ENCODE data around the gene TEX261.
"Not testable (repeated sequence)": the region's sequence is repeated elsewhere in the genome, so short reads cannot be mapped to it uniquely, and the experiment has no call there.

TEX261 gene

DNA sequence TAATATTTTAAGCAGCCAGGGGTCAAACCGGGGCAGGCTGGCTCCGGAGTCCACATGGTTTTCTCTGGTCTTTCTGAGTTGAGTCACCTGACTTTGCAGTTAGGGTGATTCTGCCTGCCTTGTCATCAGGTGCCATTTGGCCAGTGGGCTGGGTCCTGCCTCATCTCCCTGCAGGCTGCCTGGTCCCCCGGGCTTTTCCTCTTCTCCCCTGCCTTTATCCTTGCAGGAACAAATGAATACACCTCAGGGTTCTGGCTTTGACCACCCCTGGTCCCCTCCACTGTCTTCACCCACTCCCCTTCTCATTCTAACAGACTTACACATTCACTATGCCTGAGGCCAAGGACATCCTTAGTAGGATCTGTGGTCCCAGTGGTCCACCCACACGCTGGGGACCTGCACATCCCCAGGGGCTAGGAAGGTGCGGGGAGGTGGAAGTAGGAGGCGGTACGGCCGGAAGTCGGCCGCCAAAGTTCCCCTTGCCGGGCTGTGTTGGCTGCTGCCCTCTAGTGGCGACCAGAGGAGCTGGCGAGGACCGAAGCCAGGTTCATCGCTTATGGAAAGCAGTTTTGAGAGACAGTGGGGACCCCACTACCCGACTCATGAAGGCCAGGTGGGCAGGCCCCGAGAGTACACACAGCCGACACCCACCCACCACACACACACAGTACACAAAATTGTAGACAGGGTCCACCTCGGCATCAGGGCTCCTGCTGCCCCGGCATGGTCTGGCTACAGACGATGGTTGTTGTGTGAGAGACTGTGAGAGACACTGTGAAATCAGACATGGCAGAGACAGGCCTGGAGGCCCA lies 6.3 kb upstream of the TEX261 start:
- DNase-seq (ENCODE audit: low read depth in 2 of 2): peak; percentile 72 to 75

DNA sequence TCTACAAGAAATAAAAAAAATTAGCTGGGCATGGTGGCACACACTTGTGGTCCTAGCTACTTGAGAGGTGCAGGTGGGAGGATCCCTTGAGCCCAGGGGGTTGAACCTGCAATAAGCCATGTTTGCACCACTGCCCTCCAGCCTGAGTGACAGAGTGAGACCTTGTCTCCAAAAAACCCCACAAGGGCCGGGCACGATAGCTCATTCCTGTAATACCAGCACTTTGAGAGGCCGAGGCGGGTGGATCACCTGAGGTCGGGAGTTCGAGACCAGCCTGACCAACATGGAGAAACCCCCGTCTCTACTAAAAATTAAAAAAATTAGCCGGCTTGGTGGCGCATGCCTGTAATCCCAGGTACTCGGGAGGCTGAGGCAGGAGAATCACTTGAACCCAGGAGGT lies 5.3 kb upstream of the TEX261 start:
- DNase-seq (ENCODE audit: low read depth in 2 of 2): not testable (repeated sequence)

DNA sequence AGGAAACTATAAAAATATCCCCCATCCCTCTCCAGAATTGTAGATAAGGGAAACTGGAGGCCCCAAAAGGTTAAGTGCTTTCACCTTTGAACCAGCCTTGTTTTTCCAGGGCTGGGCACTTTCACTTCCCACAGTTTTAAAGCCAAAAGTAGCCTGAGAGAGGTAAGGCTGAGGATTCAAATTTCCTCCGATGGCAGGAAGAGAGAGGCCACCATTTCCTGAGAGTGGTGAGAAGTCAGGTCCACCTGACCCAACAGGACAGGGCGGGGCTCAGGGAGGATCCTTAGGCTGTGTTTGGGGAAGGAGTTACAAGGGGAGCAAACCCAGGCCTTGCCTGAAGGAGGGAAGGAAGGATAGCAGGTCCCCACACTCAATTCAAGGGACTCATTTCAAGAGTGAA lies 4.7 kb upstream of the TEX261 start:
- no peak for DNase-seq (ENCODE audit: low read depth in 2 of 2)

DNA sequence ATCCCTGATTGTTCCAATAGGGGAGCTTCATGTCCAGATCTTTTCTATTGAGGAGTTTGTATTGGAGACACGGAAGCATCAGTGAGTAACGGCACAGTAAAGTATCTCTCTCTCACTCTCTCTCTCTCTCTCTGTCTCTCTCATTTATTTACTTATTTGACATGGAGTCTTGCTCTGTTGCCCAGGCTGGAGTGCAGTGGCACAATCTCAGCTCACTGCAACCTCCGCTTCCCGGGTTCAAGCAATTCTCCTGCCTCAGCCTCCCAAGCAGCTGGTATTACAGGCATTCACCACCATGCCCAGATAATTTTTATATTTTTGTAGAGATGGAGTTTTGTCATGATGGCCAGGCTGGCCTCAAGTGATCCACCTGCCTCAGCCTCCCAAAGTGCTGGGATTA lies 4.2 kb upstream of the TEX261 start:
- DNase-seq (ENCODE audit: low read depth in 2 of 2): not testable (repeated sequence)

DNA sequence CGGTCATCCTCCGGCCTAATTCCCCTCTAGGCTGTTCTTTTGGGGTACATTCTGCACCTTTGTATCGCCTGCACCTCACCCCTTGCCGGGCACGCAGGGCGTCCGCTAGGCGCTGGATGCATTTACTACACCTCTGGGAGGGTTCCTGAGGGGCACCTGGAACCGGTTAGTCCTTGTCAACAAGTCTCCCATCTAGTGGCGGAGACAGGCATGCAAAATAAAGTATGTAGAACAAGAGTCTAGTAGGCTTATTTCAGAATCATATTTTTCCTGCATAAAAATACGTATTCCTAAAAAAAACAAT lies 705 bp upstream of the TEX261 start:
- DNase-seq (ENCODE audit: low read depth in 2 of 2): peak in 1 of 2 donors; percentile 41

DNA sequence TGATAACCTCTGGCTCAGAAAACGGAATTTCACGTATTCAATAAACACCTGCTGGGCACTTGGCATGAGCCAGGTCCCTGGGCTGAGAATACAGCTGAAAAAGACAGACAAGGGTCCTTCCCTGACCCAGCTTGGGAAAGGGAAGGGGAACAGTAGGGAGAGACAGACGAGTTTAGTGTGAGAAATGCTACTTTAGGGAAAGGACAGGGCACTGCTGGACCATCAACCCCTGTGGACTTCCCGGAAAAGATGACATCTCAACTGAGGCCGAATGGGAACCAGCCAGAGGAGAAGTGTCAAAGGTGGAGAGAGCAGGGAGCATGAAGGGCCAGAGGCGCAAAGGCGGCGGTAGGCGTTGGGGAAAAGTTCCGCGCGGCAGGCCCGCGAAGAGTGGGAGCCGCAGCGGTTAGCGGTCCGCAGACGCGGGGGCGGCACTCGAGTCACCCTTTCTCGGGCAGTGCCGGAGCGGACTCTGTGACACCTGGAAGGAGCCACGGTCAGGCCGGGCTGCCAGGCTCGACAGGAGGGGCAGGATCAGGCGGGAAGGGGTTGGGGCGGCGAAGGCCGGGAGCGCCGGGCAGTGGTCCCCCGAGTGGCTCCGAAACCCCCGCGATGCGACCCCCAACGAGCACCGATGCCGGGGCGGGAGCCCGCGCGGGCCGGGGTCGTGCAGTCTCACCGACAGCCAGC lies 519 bp downstream of the TEX261 start:
- DNase-seq (ENCODE audit: low read depth in 2 of 2): peak in 1 of 2 donors; percentile 36

DNA sequence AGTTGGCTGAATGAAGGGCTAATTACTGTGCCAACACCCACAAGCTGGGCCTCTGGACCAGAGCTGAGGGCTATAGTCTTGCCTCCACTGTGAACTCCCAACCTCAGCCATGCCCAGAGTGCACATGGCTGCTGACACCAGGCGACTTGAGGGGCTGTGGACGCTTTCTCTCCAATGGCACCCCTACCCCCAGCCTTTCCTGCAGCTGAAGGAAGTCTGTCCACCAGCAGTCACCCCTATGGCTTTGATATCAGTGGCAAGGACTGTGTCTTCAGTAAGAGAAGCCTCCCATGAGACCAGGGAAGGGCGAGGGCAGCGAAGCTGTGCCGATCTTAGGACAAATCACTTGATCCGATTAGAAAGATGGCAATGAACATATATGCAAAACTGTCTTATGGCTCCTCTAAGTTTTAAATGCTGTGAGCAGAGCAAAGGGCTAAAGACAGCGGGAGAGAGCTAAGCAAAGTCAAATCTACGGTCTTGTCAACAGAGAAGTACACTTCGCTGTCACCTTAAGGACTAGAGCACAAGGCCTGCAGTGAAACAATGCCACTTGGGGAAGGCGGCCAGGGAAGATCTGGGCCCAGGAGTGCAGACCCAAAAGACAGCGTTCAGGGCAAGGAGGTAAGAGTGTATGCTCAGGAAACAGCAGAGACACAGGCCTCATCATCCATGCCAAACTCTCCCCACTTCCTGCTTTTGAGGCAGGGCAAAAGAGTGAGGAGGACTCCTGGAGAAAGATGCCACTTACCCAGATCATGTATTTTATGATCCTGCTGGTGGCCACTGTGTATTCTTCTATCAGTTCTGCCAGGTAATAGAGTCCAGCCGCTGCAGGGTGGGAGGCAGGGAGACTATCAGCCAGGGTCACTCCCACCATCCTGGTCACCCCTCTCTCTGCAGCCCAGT lies 1.5 kb downstream of the TEX261 start:
- DNase-seq (ENCODE audit: low read depth in 2 of 2): no peak

DNA sequence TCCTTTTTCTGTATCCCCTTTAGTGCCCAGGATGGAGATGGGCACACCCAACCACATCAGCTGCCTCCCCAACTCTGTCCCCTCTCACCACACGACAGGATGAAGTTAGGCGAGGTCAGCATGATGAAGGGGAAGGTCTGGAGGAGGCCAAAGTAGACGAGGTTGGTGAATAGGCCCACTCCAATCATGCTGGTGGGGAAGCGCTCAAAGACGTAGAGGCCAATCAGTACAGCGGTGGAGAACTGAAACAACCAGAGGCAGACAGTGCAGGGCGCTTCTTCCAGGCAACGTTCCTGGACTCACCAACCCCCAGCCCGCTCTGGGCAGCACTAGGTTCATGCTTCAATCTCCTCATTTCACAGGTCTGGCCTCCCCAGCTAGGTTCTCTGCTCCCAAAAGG lies 2.9 kb downstream of the TEX261 start:
- DNase-seq (ENCODE audit: low read depth in 2 of 2): no peak

DNA sequence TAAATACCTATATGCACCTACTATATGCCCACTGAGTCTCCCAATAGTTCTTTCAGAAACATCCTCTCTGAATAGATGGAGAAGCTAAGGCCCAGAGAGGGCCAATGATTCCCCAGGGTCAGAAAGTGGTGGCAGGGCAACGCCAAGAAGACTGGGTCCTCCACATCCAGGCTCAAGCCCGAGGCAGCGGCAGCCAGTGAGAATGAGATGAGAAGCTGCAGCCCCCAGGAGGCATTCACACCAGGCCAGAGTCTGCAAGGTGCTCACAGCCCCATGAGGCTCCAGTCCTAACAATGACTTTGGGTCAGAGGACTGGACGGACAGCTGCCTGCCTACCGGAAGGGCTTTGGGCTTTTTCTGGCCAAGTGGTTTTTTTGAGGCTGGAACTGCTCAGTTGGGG lies 3.5 kb downstream of the TEX261 start:
- DNase-seq (ENCODE audit: low read depth in 2 of 2): no peak

DNA sequence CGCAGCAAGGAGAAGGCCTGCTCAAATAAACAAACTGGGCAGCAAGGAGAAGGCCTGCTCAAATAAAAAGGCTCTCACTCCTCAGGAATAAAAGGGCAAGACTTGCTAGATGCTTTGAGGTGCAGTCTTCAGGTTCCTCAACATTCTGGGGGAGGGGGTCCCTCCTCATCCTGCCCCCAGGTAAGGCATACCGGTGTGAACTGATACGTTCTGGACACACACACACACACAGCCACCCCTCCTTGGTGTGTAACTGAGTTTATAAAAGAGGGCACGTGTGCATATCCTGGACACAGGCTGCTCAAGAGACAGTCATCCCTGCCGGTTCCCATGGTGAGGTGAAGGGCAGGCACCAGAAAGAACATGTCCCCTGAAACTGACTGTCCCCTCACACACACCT lies 4.5 kb downstream of the TEX261 start:
- no peak for DNase-seq (ENCODE audit: low read depth in 2 of 2)

DNA sequence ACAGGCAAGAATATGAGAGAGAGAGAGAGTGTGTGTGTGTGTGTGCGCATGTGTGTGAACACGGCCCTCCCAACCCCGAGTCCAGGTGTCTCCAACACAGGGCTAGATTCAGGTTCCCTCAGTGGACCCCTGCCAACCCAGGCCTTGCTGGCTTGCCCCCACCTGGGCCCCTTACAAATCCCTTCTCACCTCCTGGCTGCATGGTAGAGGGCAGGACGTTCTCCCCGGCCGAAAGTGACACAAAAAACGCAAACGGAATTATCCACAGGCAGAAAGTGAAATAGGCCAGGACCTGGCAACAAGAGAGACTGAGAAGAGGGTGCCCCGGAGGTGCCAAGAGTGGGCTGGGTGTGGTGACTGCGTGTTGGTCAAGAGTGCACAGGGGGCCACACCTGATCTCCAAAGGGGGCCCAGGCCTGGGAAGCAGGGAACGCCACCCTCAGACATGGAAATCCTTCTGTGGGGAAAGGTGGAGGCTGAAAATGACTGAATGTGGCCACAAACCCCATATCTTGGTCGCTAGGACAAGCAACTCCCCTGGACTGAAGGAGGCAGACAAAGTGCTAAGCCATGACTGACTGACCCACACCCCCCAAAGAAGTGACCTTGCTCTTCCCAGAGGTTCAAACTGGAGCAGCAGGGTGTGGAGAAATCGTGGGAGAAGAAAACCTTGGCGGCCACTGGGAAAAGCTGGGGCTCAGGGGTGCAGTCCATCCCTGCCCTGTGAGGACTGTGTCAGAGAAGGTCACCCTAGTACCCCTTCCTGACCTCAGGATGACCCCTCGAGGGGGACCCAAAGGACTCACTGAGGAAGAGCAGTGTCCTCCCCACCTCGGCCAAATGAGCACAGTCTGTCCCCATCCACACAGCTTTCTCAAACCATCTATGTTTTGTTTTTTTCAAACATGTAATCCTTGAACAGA lies 5.7 kb downstream of the TEX261 start:
- no peak for DNase-seq (ENCODE audit: low read depth in 2 of 2)

DNA sequence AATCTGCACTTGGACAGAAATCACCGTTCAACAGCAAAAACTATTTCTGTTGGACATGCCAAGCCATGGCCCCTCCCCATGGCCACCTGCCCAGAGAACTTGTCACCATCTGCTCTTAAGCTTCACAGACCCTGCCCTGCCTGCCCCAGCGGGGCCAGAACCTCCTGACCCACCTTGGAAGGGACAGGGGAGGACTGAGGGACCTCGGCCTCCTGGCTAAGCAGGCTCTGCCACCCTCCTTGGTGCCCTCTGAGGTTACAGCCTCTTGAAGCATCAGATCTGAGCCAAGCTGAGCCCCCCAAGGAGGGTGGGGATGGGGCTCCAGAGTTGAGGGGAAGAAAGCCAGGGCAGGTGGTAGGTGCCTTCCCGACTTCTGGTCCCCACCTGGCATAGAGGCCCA lies 6.5 kb downstream of the TEX261 start:
- DNase-seq (ENCODE audit: low read depth in 2 of 2): no peak

DNA sequence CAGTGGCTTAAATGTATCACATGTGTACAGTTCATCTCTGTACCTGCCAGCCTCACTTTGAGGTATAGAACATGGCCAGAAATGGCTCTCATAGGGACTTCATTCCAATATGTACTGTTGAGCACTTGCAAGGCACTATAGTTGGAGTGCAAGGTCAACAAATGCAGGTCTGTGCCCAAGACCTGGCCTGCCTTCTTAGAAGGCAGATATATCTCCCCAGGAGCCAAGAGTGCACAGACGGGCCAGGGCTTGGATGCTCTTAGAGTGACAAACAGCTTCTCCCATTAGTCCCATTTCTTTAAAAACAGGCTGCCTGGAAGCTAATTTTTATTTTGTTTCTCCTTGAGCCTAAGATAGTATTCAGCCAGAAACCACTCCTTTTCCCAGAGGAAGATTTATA lies 7.3 kb downstream of the TEX261 start:
- DNase-seq (ENCODE audit: low read depth in 2 of 2): no peak

DNA sequence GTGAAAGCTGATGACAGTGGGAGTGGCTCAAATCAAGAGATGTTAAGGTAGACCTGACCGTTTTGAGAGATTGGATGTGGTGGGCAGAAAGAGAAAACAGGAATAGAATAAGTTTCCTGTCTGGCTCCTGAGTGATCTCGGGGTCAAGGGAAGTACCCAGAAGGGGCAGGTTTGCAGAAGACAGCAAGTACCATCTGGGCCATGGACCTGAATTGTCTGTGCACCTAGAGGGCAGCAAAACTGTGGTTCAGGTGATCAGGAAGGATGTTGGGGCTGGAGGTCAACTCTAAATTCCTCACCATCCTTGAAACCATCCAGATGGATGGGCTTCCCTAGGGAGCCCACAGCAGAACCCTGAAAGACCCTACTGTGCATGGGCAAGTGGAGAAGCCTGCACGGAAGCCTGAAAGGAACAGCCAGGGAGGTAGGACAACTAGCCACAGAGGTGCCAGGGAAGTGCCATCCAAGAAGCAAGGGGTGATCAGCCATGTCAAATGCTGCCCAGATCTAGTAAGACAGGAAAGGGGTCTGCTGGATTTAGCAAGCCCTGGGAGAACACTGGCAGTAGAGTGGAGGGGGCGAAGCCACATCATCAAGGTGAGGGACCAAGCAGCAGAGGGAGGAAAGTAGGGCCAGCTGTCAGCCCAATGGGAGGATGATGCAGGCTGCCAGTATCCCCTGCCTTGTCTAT lies 8.0 kb downstream of the TEX261 start:
- no peak for DNase-seq (ENCODE audit: low read depth in 2 of 2)

DNA sequence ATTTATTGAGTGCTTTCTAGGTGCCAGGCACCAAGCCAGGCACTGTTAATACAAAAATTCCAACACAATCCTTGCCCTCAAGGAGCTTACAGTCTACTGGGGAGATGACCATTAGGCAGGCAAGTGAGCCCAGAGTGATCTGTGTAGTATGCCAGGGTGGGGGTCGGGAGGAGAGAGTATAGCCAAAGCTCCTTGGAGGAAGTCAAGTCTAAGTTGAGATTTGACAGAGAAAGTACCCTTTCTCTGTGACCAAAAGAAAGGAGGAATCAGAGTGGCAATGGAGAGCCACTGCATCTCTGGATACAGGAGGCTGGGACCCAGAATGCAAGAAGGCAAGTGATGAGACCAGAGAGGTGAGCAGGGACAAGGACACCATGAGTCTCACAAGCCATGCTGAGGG lies 8.7 kb downstream of the TEX261 start:
- no peak for DNase-seq (ENCODE audit: low read depth in 2 of 2)

DNA sequence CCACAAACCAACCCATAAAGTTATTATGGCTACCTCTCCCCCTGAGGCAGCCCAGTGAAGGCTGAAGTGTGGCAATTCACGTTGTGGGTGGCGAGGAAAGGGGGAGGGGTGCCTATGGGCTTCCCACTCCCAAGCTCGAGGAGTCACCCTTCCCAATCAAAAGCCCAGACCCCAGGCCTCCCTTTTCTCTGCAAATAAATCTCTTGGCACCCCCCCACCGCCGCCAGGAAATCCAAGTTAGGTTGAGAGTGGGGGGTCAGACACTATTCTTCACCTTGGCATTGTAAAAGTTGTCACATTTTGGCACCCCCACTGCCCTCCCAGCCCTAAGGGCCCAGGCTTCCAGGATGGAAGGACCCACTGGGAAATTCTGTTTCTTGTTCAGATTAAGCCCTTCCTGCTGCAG lies 9.4 kb downstream of the TEX261 start:
- no peak for DNase-seq (ENCODE audit: low read depth in 2 of 2)

DNA sequence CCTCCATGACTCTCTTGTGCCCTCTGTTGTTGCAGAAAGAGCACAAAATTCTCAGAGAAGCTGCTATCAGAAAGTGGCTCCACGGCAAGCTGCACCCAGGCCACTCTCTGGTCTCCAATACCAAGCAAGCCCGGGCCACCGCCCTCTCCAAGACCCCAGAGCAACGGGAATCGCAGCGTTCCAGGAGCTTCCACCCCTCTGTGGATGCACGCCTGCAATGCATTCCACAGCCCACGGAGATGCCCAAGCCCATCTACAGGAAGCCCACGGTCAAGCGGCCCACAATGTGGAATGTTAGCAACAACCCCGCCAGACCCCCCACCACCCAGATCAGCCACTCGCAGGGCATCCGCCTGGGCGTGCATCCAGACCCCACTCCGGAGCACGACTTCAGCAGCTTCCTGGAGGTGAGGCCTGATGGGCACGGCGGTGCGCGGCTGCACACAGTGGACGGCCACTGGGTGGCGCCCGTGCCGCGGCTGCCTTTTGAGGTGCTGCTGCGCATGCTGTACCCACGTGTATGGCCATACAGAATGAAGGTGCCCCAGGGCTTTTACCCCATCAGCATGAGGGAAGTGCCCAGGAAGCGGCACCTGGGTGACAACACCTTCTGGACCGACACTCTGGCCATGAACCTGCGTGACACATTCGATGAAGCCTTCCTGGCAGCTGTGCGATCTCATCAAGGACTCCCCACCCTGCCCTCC lies 9.9 kb downstream of the TEX261 start:
- DNase-seq (ENCODE audit: low read depth in 2 of 2): peak; percentile 69 to 76

DNA sequence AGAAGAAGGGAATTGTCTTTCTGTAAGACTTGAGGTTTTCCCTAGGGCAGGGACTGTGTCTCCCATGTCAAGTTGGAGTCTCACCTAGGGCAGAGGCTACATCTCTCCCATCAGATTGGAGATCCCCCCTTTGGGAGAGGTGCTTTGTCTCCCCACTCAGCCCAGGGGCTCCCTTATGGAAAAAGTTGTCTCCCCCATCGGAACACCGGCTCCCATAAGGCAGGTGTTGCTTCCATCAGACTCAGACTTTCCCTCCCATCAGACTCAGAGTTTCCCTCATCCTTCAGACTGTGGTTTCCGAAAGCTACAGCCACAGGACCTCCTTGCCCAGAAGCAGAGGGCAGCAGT lies 10.5 kb downstream of the TEX261 start:
- no peak for DNase-seq (ENCODE audit: low read depth in 2 of 2)

DNA sequence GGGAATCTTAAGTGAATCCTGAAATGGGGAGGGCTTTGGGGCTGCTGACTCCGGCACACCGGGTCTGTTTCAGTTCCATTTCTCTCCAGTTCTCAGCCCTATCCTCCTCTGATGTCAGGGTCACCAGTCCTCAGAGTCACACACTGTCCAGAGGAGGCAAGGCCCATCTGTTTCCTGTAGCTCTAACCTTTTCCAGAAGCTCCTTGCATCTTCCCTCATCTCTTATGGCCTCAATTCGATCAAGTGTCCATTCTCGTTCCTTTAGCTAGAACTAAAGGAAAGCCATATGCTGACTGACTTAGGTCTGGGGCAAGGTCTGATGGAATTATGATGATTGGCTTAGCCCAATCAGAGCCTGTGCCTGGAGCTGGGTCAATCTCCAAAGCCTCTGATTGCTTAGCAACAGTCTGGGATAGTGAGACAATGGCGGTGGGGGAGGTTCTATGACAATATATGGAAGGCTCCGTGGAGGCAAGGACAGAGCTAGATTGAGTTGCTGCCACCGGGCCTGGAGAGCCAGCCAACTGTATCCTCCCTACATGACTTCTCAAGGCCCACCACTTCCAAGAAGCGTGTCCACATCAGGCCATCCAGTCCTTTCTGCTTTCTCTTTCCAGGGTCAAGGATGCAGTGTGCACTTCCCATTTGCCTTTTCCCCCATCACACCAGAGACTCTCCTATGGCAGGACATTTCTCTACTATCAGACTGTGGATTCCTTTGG lies 11.0 kb downstream of the TEX261 start:
- DNase-seq (ENCODE audit: low read depth in 2 of 2): no peak

DNA sequence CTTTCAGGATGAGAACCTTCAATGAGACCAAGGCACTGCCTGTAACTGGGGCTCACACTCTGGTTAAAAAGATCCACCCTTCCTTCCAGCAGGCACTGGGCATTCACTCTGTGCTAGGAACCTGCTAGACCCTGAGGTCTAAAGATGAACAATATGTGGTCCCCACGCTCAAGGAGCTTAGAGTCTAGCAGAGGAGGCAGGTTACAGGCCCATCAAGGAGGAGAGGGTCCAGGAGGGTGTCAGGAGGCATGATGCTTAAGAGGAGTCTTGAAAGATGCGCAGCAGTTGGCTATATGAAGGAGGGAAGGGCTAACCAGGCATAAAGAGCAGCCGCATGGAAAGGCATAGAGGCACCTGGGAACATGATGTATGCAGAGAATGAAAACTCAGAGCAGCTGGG lies 11.7 kb downstream of the TEX261 start:
- DNase-seq (ENCODE audit: low read depth in 2 of 2): no peak
